GM21737 (cell line): ENCODE measurements around the gene CSNK1A1.
"Not testable (repeated sequence)": the region's sequence is repeated elsewhere in the genome, so short reads cannot be mapped to it uniquely, and the experiment has no call there.

Experiments used
- ATAC-seq: cut with Tn5 transposase; IDR thresholded peaks from one replicate; pipeline ENCODE4 v1.9.1; 2021; ENCODE audit warnings: mild to moderate bottlenecking, moderate library complexity; ENCODE audit not compliant: unreplicated experiment

CSNK1A1 gene

GRCh38 chr5:149461907-149462306, 89.3 kb downstream of the CSNK1A1 start:
- not testable (repeated sequence) for ATAC-seq

- no peak for ATAC-seq
Observed at GRCh38 chr5:149459891-149460290, 91.3 kb downstream of the CSNK1A1 start.

GRCh38 chr5:149457393-149457763, 93.9 kb downstream of the CSNK1A1 start:
- ATAC-seq, result no peak

- ATAC-seq, result no peak
Observed at GRCh38 chr5:149456597-149457392, 94.4 kb downstream of the CSNK1A1 start.

- ATAC-seq, result no peak
Observed at GRCh38 chr5:149455889-149456409, 95.3 kb downstream of the CSNK1A1 start.

GRCh38 chr5:149453618-149454415, 97.4 kb downstream of the CSNK1A1 start:
- no peak for ATAC-seq

GRCh38 chr5:149452665-149453617, 98.3 kb downstream of the CSNK1A1 start:
- no peak for ATAC-seq

- no peak for ATAC-seq
Observed at GRCh38 chr5:149452007-149452664, 99.1 kb downstream of the CSNK1A1 start.

- ATAC-seq, result no peak
Observed at GRCh38 chr5:149450199-149450598, 101.0 kb downstream of the CSNK1A1 start.

GRCh38 chr5:149448831-149449714, 102.2 kb downstream of the CSNK1A1 start:
- no peak for ATAC-seq

- no peak for ATAC-seq
Observed at GRCh38 chr5:149448431-149448830, 102.8 kb downstream of the CSNK1A1 start.

GRCh38 chr5:149447373-149448367, 103.6 kb downstream of the CSNK1A1 start:
- ATAC-seq, result no peak

- ATAC-seq, result not testable (repeated sequence)
Observed at GRCh38 chr5:149446794-149447193, 104.4 kb downstream of the CSNK1A1 start.

GRCh38 chr5:149445739-149446369, 105.4 kb downstream of the CSNK1A1 start:
- no peak for ATAC-seq

- ATAC-seq, result no peak
Observed at GRCh38 chr5:149445343-149445738, 105.9 kb downstream of the CSNK1A1 start.

GRCh38 chr5:149444430-149444829, 106.8 kb downstream of the CSNK1A1 start:
- not testable (repeated sequence) for ATAC-seq

GRCh38 chr5:149443210-149443609, 108.0 kb downstream of the CSNK1A1 start:
- no peak for ATAC-seq
